DOHH2 (cell line): Measurements from ENCODE around the gene TARP.

Experiments used
- CTCF ChIP-seq: fragments of 200-600 bp; sonication (generic); IDR thresholded peaks from one replicate; pipeline ENCODE4 v1.5.1; 2014; ENCODE audit warnings: antibody characterized with exemption, mild to moderate bottlenecking, low read depth, low read length; ENCODE audit not compliant: poor library complexity, severe bottlenecking
- EZH2phosphoT487 ChIP-seq: fragments of 200-600 bp; sonication (generic); IDR thresholded peaks from 2 replicates; pipeline ENCODE4 v1.6.1; 2017; ENCODE audit warnings: borderline replicate concordance, mild to moderate bottlenecking, antibody characterized with exemption, low read length, moderate library complexity, mixed read lengths

DNA sequence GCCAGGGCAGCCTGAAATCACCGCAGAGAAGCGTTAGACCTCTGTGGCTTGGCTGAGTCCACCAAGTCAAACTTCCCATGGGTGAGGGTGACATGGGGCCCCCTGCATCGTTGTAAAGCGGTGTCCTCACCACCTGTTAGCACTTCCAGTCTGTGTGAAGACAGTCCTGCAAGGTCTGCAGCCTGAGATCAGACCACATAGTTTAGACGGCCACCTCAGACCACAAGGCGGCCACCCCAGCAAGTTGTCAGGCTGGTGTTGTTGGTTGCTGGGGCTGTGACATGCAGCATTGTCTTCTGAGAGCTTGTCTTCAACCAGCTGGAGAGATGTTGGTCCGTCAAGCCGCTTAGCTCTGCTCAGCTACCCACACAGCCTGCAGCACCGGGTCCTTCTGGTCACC, 44.1 kb upstream of the TARP start:
- TF ChIP-seq CTCF (no peak), EZH2phosphoT487 (no peak)
